Measurements from ENCODE around the gene PARVA.

The PARVA gene

GRCh38 chr11:12433571-12434324 lies 56.4 kb downstream of the PARVA start:
- TF ChIP-seq SIN3A (IDR thresholded peaks at IDR 0.05; ENCODE audit: borderline replicate concordance, insufficient read depth, low read length) (no peak), POLR2AphosphoS5 (IDR thresholded peaks at IDR 0.05; ENCODE audit: low read depth, low read length) (no peak), TAF1 (IDR thresholded peaks at IDR 0.05; ENCODE audit: borderline replicate concordance, insufficient read depth, low read length) (no peak), FOXP2 (optimal IDR thresholded peaks at IDR 0.05; ENCODE audit: borderline replicate concordance, extremely low read depth, extremely low read length, insufficient read depth) (no peak)

- TF ChIP-seq TAF1 (IDR thresholded peaks at IDR 0.05; ENCODE audit: borderline replicate concordance, insufficient read depth, low read length), result no peak
- TF ChIP-seq REST (IDR thresholded peaks at IDR 0.05; ENCODE audit: insufficient read depth in 1 of 2, low read depth in 2 of 2, low read length in 2 of 2), result no peak
- TF ChIP-seq FOXP2 (optimal IDR thresholded peaks at IDR 0.05; ENCODE audit: borderline replicate concordance, extremely low read depth, extremely low read length, insufficient read depth), result no peak
- no peak for TF ChIP-seq POLR2AphosphoS5 (IDR thresholded peaks at IDR 0.05; ENCODE audit: low read depth, low read length)
- no peak for TF ChIP-seq SIN3A (IDR thresholded peaks at IDR 0.05; ENCODE audit: borderline replicate concordance, insufficient read depth, low read length)
These were observed 56.9 kb downstream of the PARVA start for GRCh38 chr11:12434325-12434654.

- TF ChIP-seq TAF1 (IDR thresholded peaks at IDR 0.05; ENCODE audit: borderline replicate concordance, insufficient read depth, low read length) (no peak), POLR2AphosphoS5 (IDR thresholded peaks at IDR 0.05; ENCODE audit: low read depth, low read length) (no peak), REST (IDR thresholded peaks at IDR 0.05; ENCODE audit: insufficient read depth in 1 of 2, low read depth in 2 of 2, low read length in 2 of 2) (no peak), SIN3A (IDR thresholded peaks at IDR 0.05; ENCODE audit: borderline replicate concordance, insufficient read depth, low read length) (no peak), FOXP2 (optimal IDR thresholded peaks at IDR 0.05; ENCODE audit: borderline replicate concordance, extremely low read depth, extremely low read length, insufficient read depth) (no peak)
These were observed 57.9 kb downstream of the PARVA start for GRCh38 chr11:12435264-12435663.

- TF ChIP-seq SIN3A (IDR thresholded peaks at IDR 0.05; ENCODE audit: borderline replicate concordance, insufficient read depth, low read length) (no peak), REST (IDR thresholded peaks at IDR 0.05; ENCODE audit: insufficient read depth in 1 of 2, low read depth in 2 of 2, low read length in 2 of 2) (no peak), POLR2AphosphoS5 (IDR thresholded peaks at IDR 0.05; ENCODE audit: low read depth, low read length) (no peak), TAF1 (IDR thresholded peaks at IDR 0.05; ENCODE audit: borderline replicate concordance, insufficient read depth, low read length) (no peak), FOXP2 (optimal IDR thresholded peaks at IDR 0.05; ENCODE audit: borderline replicate concordance, extremely low read depth, extremely low read length, insufficient read depth) (no peak)
These were observed 58.9 kb downstream of the PARVA start for GRCh38 chr11:12436266-12436665.

GRCh38 chr11:12438291-12438690 lies 60.9 kb downstream of the PARVA start:
- no peak for TF ChIP-seq SIN3A (IDR thresholded peaks at IDR 0.05; ENCODE audit: borderline replicate concordance, insufficient read depth, low read length)
- TF ChIP-seq FOXP2 (optimal IDR thresholded peaks at IDR 0.05; ENCODE audit: borderline replicate concordance, extremely low read depth, extremely low read length, insufficient read depth), result no peak
- TF ChIP-seq REST (IDR thresholded peaks at IDR 0.05; ENCODE audit: insufficient read depth in 1 of 2, low read depth in 2 of 2, low read length in 2 of 2), result no peak
- TF ChIP-seq POLR2AphosphoS5 (IDR thresholded peaks at IDR 0.05; ENCODE audit: low read depth, low read length), result no peak
